ENCODE data around the gene SOX6.

Gene SOX6

GRCh38 chr11:15955595-15955994 is 400.8 kb downstream of the SOX6 start:
- no peaks in the 10 kb centered on the region for H3K36me3 ChIP-seq (replicated peaks; ENCODE audit: low read depth, low read length)
- no peak overlapping the region for H3K9ac ChIP-seq (ENCODE audit: low read length)
- TF ChIP-seq CTCF (IDR thresholded peaks at IDR 0.05; ENCODE audit: low read depth, low read length) (no peak), EZH2phosphoT487 (IDR thresholded peaks at IDR 0.05; ENCODE audit: low read depth) (no peak)
- H3K27ac ChIP-seq (ENCODE audit: low read length) = no peak overlapping the region
- no peak overlapping the region for H3K4me3 ChIP-seq (ENCODE audit: low read length)
- no peak overlapping the region for H3K4me2 ChIP-seq (ENCODE audit: low read length)
- H3K4me1 ChIP-seq (ENCODE audit: low read length) = no peaks in the 10 kb centered on the region
- H3K9me3 ChIP-seq (ENCODE audit: insufficient read depth, low read length) = no peaks in the 10 kb centered on the region
- H2AFZ ChIP-seq (ENCODE audit: low read depth, low read length) = no peak overlapping the region
- H4K20me1 ChIP-seq (ENCODE audit: insufficient read depth, low read length) = no peaks in the 10 kb centered on the region
- H3K27me3 ChIP-seq (ENCODE audit: low read depth, low read length) = no peaks in the 10 kb centered on the region
- H3K79me2 ChIP-seq (ENCODE audit: low read length) = no peaks in the 10 kb centered on the region

GRCh38 chr11:15947681-15948648 is 408.4 kb downstream of the SOX6 start:
- Histone ChIP-seq H3K4me1 (ENCODE audit: low read length) (no peaks in the 10 kb centered on the region), H3K9ac (ENCODE audit: low read length) (no peak overlapping the region), H3K4me3 (ENCODE audit: low read length) (no peak overlapping the region), H3K27me3 (ENCODE audit: low read depth, low read length) (no peaks in the 10 kb centered on the region), H3K79me2 (ENCODE audit: low read length) (no peaks in the 10 kb centered on the region), H4K20me1 (ENCODE audit: insufficient read depth, low read length) (no peaks in the 10 kb centered on the region), H3K27ac (ENCODE audit: low read length) (no peak overlapping the region), H3K4me2 (ENCODE audit: low read length) (no peak overlapping the region), H3K9me3 (ENCODE audit: insufficient read depth, low read length) (no peaks in the 10 kb centered on the region; the same call in 1 of the 2 replicates), H2AFZ (ENCODE audit: low read depth, low read length) (no peak overlapping the region), H3K36me3 (replicated peaks; ENCODE audit: low read depth, low read length) (no peaks in the 10 kb centered on the region)
- TF ChIP-seq EZH2phosphoT487 (IDR thresholded peaks at IDR 0.05; ENCODE audit: low read depth) (no peak), CTCF (IDR thresholded peaks at IDR 0.05; ENCODE audit: low read depth, low read length) (no peak)

- Histone ChIP-seq H3K36me3 (replicated peaks; ENCODE audit: low read depth, low read length) (no peaks in the 10 kb centered on the region), H3K4me2 (ENCODE audit: low read length) (no peak overlapping the region), H3K27ac (ENCODE audit: low read length) (no peak overlapping the region), H3K27me3 (ENCODE audit: low read depth, low read length) (no peaks in the 10 kb centered on the region), H4K20me1 (ENCODE audit: insufficient read depth, low read length) (no peaks in the 10 kb centered on the region), H3K4me3 (ENCODE audit: low read length) (no peak overlapping the region), H3K9ac (ENCODE audit: low read length) (no peak overlapping the region), H3K4me1 (ENCODE audit: low read length) (no peaks in the 10 kb centered on the region), H2AFZ (ENCODE audit: low read depth, low read length) (no peak overlapping the region), H3K9me3 (ENCODE audit: insufficient read depth, low read length) (no peaks in the 10 kb centered on the region; the same call in 1 of the 2 replicates), H3K79me2 (ENCODE audit: low read length) (no peaks in the 10 kb centered on the region)
- TF ChIP-seq CTCF (IDR thresholded peaks at IDR 0.05; ENCODE audit: low read depth, low read length) (no peak), EZH2phosphoT487 (IDR thresholded peaks at IDR 0.05; ENCODE audit: low read depth) (no peak)
Observed at GRCh38 chr11:15945726-15946125, 410.6 kb downstream of the SOX6 start.

GRCh38 chr11:15944460-15944859 is 411.9 kb downstream of the SOX6 start:
- Histone ChIP-seq H3K9me3 (ENCODE audit: insufficient read depth, low read length) (no peaks in the 10 kb centered on the region; the same call in 1 of the 2 replicates), H3K36me3 (replicated peaks; ENCODE audit: low read depth, low read length) (no peaks in the 10 kb centered on the region), H3K27ac (ENCODE audit: low read length) (no peak overlapping the region), H3K4me1 (ENCODE audit: low read length) (no peaks in the 10 kb centered on the region), H3K79me2 (ENCODE audit: low read length) (no peaks in the 10 kb centered on the region), H3K4me2 (ENCODE audit: low read length) (no peak overlapping the region), H3K4me3 (ENCODE audit: low read length) (no peak overlapping the region), H2AFZ (ENCODE audit: low read depth, low read length) (no peak overlapping the region), H3K9ac (ENCODE audit: low read length) (no peak overlapping the region), H3K27me3 (ENCODE audit: low read depth, low read length) (no peaks in the 10 kb centered on the region), H4K20me1 (ENCODE audit: insufficient read depth, low read length) (no peaks in the 10 kb centered on the region)
- TF ChIP-seq EZH2phosphoT487 (IDR thresholded peaks at IDR 0.05; ENCODE audit: low read depth) (no peak), CTCF (IDR thresholded peaks at IDR 0.05; ENCODE audit: low read depth, low read length) (no peak)
